HEK293T (cell line): ENCODE measurements around the gene DOCK2.

ENCODE experiments used
- BHLHE40 ChIP-seq: fragments of 450-650 bp; IDR thresholded peaks from 2 replicates; pipeline ENCODE4 v1.6.1; 2016; ENCODE audit warnings: mild to moderate bottlenecking, moderate library complexity, borderline replicate concordance
- CTBP1 ChIP-seq: fragments of 450-650 bp; IDR thresholded peaks from 2 replicates; pipeline ENCODE4 v1.6.1; 2016; ENCODE audit warnings: borderline replicate concordance
- FOXA1 ChIP-seq: fragments of 450-650 bp; IDR thresholded peaks from 2 replicates; pipeline ENCODE4 v1.6.1; 2016; ENCODE audit warnings: mild to moderate bottlenecking
- FOXK2 ChIP-seq: fragments of 450-650 bp; IDR thresholded peaks from 2 replicates; pipeline ENCODE4 v1.6.1; 2016; ENCODE audit warnings: mild to moderate bottlenecking
- TARDBP ChIP-seq: fragments of 450-650 bp; IDR thresholded peaks from 2 replicates; pipeline ENCODE4 v1.6.1; 2016
- ZNF384 ChIP-seq: fragments of 450-650 bp; IDR thresholded peaks from 2 replicates; pipeline ENCODE4 v1.6.1; 2016

DNA sequence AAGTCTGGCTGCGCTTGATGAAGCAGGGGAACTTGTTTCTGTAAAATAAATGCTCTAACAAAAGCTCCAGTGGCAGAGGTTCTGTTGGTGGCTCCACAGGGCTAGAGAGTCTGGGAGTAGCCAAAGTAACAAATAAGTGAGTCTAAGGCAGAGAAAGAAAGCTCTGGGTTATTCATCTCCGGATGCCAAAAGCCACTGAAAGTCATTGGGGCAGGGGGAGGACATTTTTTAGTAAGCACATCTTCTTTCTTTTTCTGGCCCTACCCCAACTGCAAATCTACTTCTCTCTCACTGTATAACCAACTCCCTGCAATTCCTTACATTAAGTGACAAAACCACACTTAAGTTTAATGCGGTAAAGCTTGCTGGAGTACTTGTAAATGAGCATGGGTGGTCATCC, 201.6 kb downstream of the DOCK2 start:
- TF ChIP-seq ZNF384 (no peak), TARDBP (no peak), FOXK2 (no peak), FOXA1 (no peak), CTBP1 (no peak), BHLHE40 (no peak)
